SKM-1 treated with dmso at 0.1 percent for 144 hours (cell line): ENCODE measurements around the gene CARM1.

Experiments
- DNase-seq: peaks from one replicate; lab custom pipeline; 2025; ENCODE audit not compliant: unreplicated experiment; lab: John Stamatoyannopoulos, UW

The CARM1 gene

GRCh38 chr19:10899151-10899653, 27.8 kb downstream of the CARM1 start:
- DNase-seq = no peak

- DNase-seq = no peak
Observed at GRCh38 chr19:10907925-10908324, 36.6 kb downstream of the CARM1 start.

- no peak for DNase-seq
Observed at GRCh38 chr19:10908380-10908960, 37.1 kb downstream of the CARM1 start.

GRCh38 chr19:10911579-10912363, 40.4 kb downstream of the CARM1 start:
- DNase-seq = no peak

- DNase-seq = no peak
Observed at GRCh38 chr19:10912619-10913018, 41.3 kb downstream of the CARM1 start.

GRCh38 chr19:10913716-10914340, 42.5 kb downstream of the CARM1 start:
- no peak for DNase-seq

GRCh38 chr19:10915130-10916091, 44.1 kb downstream of the CARM1 start:
- DNase-seq = no peak

- no peak for DNase-seq
Observed at GRCh38 chr19:10916602-10917001, 45.2 kb downstream of the CARM1 start.

- no peak for DNase-seq
Observed at GRCh38 chr19:10918359-10918758, 47.0 kb downstream of the CARM1 start.

GRCh38 chr19:10919352-10920287, 48.3 kb downstream of the CARM1 start:
- no peak for DNase-seq

- DNase-seq = no peak
Observed at GRCh38 chr19:10920288-10920655, 48.9 kb downstream of the CARM1 start.

- DNase-seq = no peak
Observed at GRCh38 chr19:10920781-10921180, 49.4 kb downstream of the CARM1 start.

- DNase-seq = no peak
Observed at GRCh38 chr19:10921199-10921909, 50.0 kb downstream of the CARM1 start.

- no peak for DNase-seq
Observed at GRCh38 chr19:10921910-10922637, 50.7 kb downstream of the CARM1 start.

- DNase-seq = no peak
Observed at GRCh38 chr19:10922638-10923014, 51.3 kb downstream of the CARM1 start.

- DNase-seq = no peak
Observed at GRCh38 chr19:10923260-10924112, 52.1 kb downstream of the CARM1 start.

GRCh38 chr19:10924597-10924996, 53.2 kb downstream of the CARM1 start:
- DNase-seq = no peak
